GM12873 (cell line): ENCODE results near the gene INPP5D.

Experiments
- CTCF ChIP-seq: IDR thresholded peaks from 2 replicates; pipeline ENCODE4 v1.5.1; 2012; ENCODE audit warnings: low read depth, mild to moderate bottlenecking, moderate library complexity, low read length, control low read depth; ENCODE audit not compliant: insufficient read depth; ENCODE audit errors: missing control alignments

INPP5D gene

GRCh38 chr2:233063976-233064411 is 3.9 kb downstream of the INPP5D start:
- no peak for TF ChIP-seq CTCF

- no peak for TF ChIP-seq CTCF
These were observed 4.5 kb downstream of the INPP5D start for GRCh38 chr2:233064530-233065199.

GRCh38 chr2:233065954-233066470 is 5.9 kb downstream of the INPP5D start:
- TF ChIP-seq CTCF: no peak

GRCh38 chr2:233068762-233069418 is 8.7 kb downstream of the INPP5D start:
- TF ChIP-seq CTCF: no peak

- TF ChIP-seq CTCF: no peak
These were observed 12.7 kb downstream of the INPP5D start for GRCh38 chr2:233072838-233073237.

GRCh38 chr2:233074106-233074505 is 14.0 kb downstream of the INPP5D start:
- TF ChIP-seq CTCF: no peak

GRCh38 chr2:233075141-233075965 is 15.2 kb downstream of the INPP5D start:
- TF ChIP-seq CTCF: no peak
